ENCODE data around the gene COL27A1.

GRCh38 chr9:114282104-114282485 lies 126.8 kb downstream of the COL27A1 start:
- TF ChIP-seq CTCF (IDR thresholded peaks at IDR 0.05; ENCODE audit: poor library complexity) (no peak), EZH2 (IDR thresholded peaks at IDR 0.05; ENCODE audit: borderline replicate concordance) (no peak)
